GM23338 (cell line): ENCODE data around the gene NOX4. TPM values are rescaled to one million over a fixed set of nuclear protein-coding genes. Genes with fewer than 3 reads are reported as not detected.

Source experiments
- ATAC-seq: fragments of 200-7000 bp; cut with Tn5 transposase; 3 replicates; pipeline ENCODE4 v1.9.1; 2020
- DNase-seq: peaks from one replicate; pipeline ENCODE4 v3.0.0-alpha.2; 2015; ENCODE audit warnings: low spot score
- H2AFZ ChIP-seq: fragments of 200-600 bp; sonication (generic); 2 replicates; pipeline ENCODE4 v1.8.0; 2016; ENCODE audit warnings: antibody characterized with exemption, mild to moderate bottlenecking, moderate library complexity
- H3F3A ChIP-seq: fragments of 200-600 bp; sonication (generic); replicated peaks from 2 replicates; pipeline ENCODE4 v1.8.0; 2017; ENCODE audit warnings: antibody characterized with exemption, mixed run types, low read depth
- H3K27ac ChIP-seq: fragments of 200-600 bp; sonication (generic); 2 replicates; pipeline ENCODE4 v1.6.1; 2016; ENCODE audit warnings: low read depth
- H3K27me3 ChIP-seq: fragments of 200-600 bp; sonication (generic); 2 replicates; pipeline ENCODE4 v1.8.0; 2016; ENCODE audit warnings: mild to moderate bottlenecking, mixed run types, moderate library complexity; ENCODE audit not compliant: insufficient read depth
- H3K36me3 ChIP-seq: fragments of 200-600 bp; sonication (generic); 2 replicates; pipeline ENCODE4 v1.8.0; 2016; ENCODE audit warnings: mild to moderate bottlenecking; ENCODE audit not compliant: insufficient read depth
- H3K4me1 ChIP-seq: fragments of 200-600 bp; sonication (generic); 2 replicates; pipeline ENCODE4 v1.8.0; 2016; ENCODE audit warnings: mild to moderate bottlenecking, moderate library complexity; ENCODE audit not compliant: insufficient read depth
- H3K4me2 ChIP-seq: fragments of 200-600 bp; sonication (generic); 2 replicates; pipeline ENCODE4 v1.7.1; 2017; ENCODE audit warnings: mixed run types
- H3K4me3 ChIP-seq: fragments of 200-600 bp; sonication (generic); 2 replicates; pipeline ENCODE4 v1.6.1; 2016; ENCODE audit warnings: mixed run types
- H3K79me2 ChIP-seq: fragments of 200-600 bp; sonication (generic); replicated peaks from 2 replicates; pipeline ENCODE4 v1.8.0; 2017; ENCODE audit warnings: mild to moderate bottlenecking; ENCODE audit not compliant: insufficient read depth
- H3K9me2 ChIP-seq: fragments of 200-600 bp; sonication (generic); 2 replicates; pipeline ENCODE4 v1.8.0; 2017; ENCODE audit not compliant: insufficient read depth
- H4K20me1 ChIP-seq: fragments of 200-600 bp; sonication (generic); replicated peaks from 2 replicates; pipeline ENCODE4 v1.8.0; 2017; ENCODE audit warnings: mild to moderate bottlenecking; ENCODE audit not compliant: insufficient read depth
- H3K27ac Mint-ChIP-seq: 2 replicates; pipeline ENCODE4 v1.8.0; 2020; ENCODE audit warnings: inconsistent platforms, mild to moderate bottlenecking, moderate library complexity, mixed read lengths
- H3K27me3 Mint-ChIP-seq: 3 replicates; pipeline ENCODE4 v1.8.0; 2022; ENCODE audit warnings: low read depth, mild to moderate bottlenecking, moderate library complexity, mixed read lengths, inconsistent platforms; ENCODE audit not compliant: insufficient read depth, poor library complexity
- H3K36me3 Mint-ChIP-seq: 3 replicates; pipeline ENCODE4 v1.8.0; 2021; ENCODE audit warnings: low read depth, mild to moderate bottlenecking, inconsistent platforms, moderate library complexity, mixed read lengths
- H3K4me1 Mint-ChIP-seq: 3 replicates; pipeline ENCODE4 v1.8.0; 2020; ENCODE audit warnings: mild to moderate bottlenecking, inconsistent platforms, mixed read lengths
- H3K4me3 Mint-ChIP-seq: 3 replicates; pipeline ENCODE4 v1.8.0; 2021; ENCODE audit warnings: moderate library complexity, mild to moderate bottlenecking, inconsistent platforms, mixed read lengths
- H3K9me3 Mint-ChIP-seq: 3 replicates; pipeline ENCODE4 v1.8.0; 2020; ENCODE audit warnings: moderate library complexity, mild to moderate bottlenecking, inconsistent platforms, mixed read lengths
- CREB1 ChIP-seq: fragments of 250-450 bp; sonication (Bioruptor Pico); IDR thresholded peaks from 2 replicates; pipeline ENCODE4 v1.5.0; 2020; ENCODE audit warnings: low read depth, mild to moderate bottlenecking, moderate library complexity
- CTCF ChIP-seq, 2 experiments: fragments of 200-600 bp in 1 of 2; sonication (generic) in 1 of 2; conservative IDR thresholded peaks; 2 replicates each; pipeline versions ENCODE4 v1.5.1 to v1.6.1; 2016 to 2017; ENCODE audit warnings: antibody characterized with exemption in 2 of 2, low read depth in 2 of 2, mild to moderate bottlenecking in 2 of 2, moderate library complexity in 1 of 2
- ETS1 ChIP-seq: IDR thresholded peaks from 2 replicates; pipeline ENCODE4 v1.6.1; 2016; ENCODE audit warnings: antibody characterized with exemption
- EZH2phosphoT487 ChIP-seq: fragments of 200-600 bp; sonication (generic); IDR thresholded peaks from one replicate; pipeline ENCODE4 v1.8.1; 2018; ENCODE audit warnings: antibody characterized with exemption; ENCODE audit not compliant: unreplicated experiment
- JUNB ChIP-seq: IDR thresholded peaks from one replicate; pipeline ENCODE4 v1.6.1; 2016; ENCODE audit warnings: antibody characterized with exemption; ENCODE audit not compliant: unreplicated experiment
- NANOG ChIP-seq: IDR thresholded peaks from 2 replicates; pipeline ENCODE4 v1.6.1; 2016; ENCODE audit warnings: antibody characterized with exemption, borderline replicate concordance
- POLR2AphosphoS5 ChIP-seq: IDR thresholded peaks from 2 replicates; pipeline ENCODE4 v1.6.1; 2016; ENCODE audit warnings: antibody characterized with exemption, low read depth
- REST ChIP-seq: IDR thresholded peaks from one replicate; pipeline ENCODE4 v1.6.1; 2018; ENCODE audit warnings: antibody characterized with exemption; ENCODE audit not compliant: unreplicated experiment
- STAT1 ChIP-seq: IDR thresholded peaks from one replicate; pipeline ENCODE4 v1.6.1; 2016; ENCODE audit warnings: antibody characterized with exemption; ENCODE audit not compliant: unreplicated experiment
- ZNF114 ChIP-seq: fragments of 250-450 bp; sonication (Bioruptor Pico); IDR thresholded peaks from 2 replicates; pipeline ENCODE4 v1.5.0; 2020; ENCODE audit warnings: mild to moderate bottlenecking, moderate library complexity
- ZNF331 ChIP-seq: fragments of 250-450 bp; sonication (Bioruptor Pico); IDR thresholded peaks from 2 replicates; pipeline ENCODE4 v1.5.0; 2020; ENCODE audit warnings: low read depth, mild to moderate bottlenecking, moderate library complexity
- polyA plus RNA-seq: library from polyadenylated mRNA; unstranded; fragments of >200 nt; fragmentation: Nextera tagmentation; extraction: Ambion mirVana; gene quantifications from 2 replicates; pipeline ENCODE4 v1.2.1, GENCODE V29; 2016
- total RNA-seq: library from RNA; depleted of rRNA; stranded (reverse); fragments of >200 nt; shearing (Covaris generic); gene quantifications from 2 replicates; pipeline ENCODE4 v1.2.3, GENCODE V29; 2014; rRNA removed

NOX4 gene
- total and polyA plus RNA-seq, 2 experiments from 2014 or later: 1.9 to 2.6 TPM

- Histone ChIP-seq H2AFZ (no peak overlapping the region; the same call in 1 of the 2 replicates), H4K20me1 (no peaks in the 10 kb centered on the region), H3K79me2 (no peaks in the 10 kb centered on the region), H3K27ac (no peak overlapping the region), H3K4me1 (peaks cover 12% of the 10 kb centered on the region; the same call in 1 of the 2 replicates), H3K4me3 (no peak overlapping the region), H3K27me3 (no peaks in the 10 kb centered on the region), H3K9me2 (peaks cover 7% of the 10 kb centered on the region; the same call in 1 of the 2 replicates), H3K36me3 (no peaks in the 10 kb centered on the region), H3K4me2 (peak overlapping the region; percentile 36; the same call in 1 of the 2 replicates), H3F3A (no peaks in the 10 kb centered on the region)
- peaks cover 17% of the 10 kb centered on the region for H3K4me1 Mint-ChIP-seq
- peak overlapping the region; percentile 28; the same call in 1 of the 2 replicates for H3K27ac Mint-ChIP-seq
- no peaks in the 10 kb centered on the region for H3K9me3 Mint-ChIP-seq
- H3K27me3 Mint-ChIP-seq: no peaks in the 10 kb centered on the region
- H3K36me3 Mint-ChIP-seq: no peaks in the 10 kb centered on the region; the same call in 2 of the 3 replicates
- no peak for DNase-seq
- TF ChIP-seq EZH2phosphoT487 (no peak), ETS1 (no peak), CREB1 (CRISPR knock-in tag) (no peak), ZNF114 (CRISPR knock-in tag) (no peak), CTCF (conservative IDR thresholded peaks at IDR 0.05; ENCODE audit: low read depth in 2 of 2) (no peak), NANOG (no peak), ZNF331 (CRISPR knock-in tag) (no peak), POLR2AphosphoS5 (no peak), REST (no peak), JUNB (no peak), STAT1 (no peak)
- no peak overlapping the region for H3K4me3 Mint-ChIP-seq
- ATAC-seq: no peak
These were observed 215.2 kb downstream of the NOX4 start for GRCh38 chr11:89275966-89276365.

Other genes starting within 250 kb of the NOX4 start
- not detected in 2 replicates for gene TRIM77, start 218.9 kb upstream of the NOX4 start, total RNA-seq
- not detected in 2 replicates for gene TRIM77, start 218.9 kb upstream of the NOX4 start, polyA plus RNA-seq